Fibroblast of peridontal ligament (primary cell): Measurements from ENCODE around the gene SLC25A11.

Experiments
- DNase-seq: peaks from one replicate; pipeline ENCODE4 v3.0.0-alpha.2; 2010; ENCODE audit errors: extremely low read depth

Gene SLC25A11

GRCh38 chr17:4939796-4940554, at the start of gene SLC25A11, which contains the start of gene RNF167:
Gene SLC25A11, minus strand, starts transcription at chr17:4940046. Its CDS starts 136 bp downstream, at chr17:4939910.
Gene RNF167, plus strand, starts transcription at chr17:4940268. Its CDS starts 642 bp downstream, at chr17:4940910.
- DNase-seq, result peak; percentile 100

- DNase-seq, result peak; percentile 30
Observed at GRCh38 chr17:4987767-4988567, 48.1 kb upstream of the SLC25A11 start.

- peak; percentile 59 for DNase-seq
Observed at GRCh38 chr17:4986951-4987766, 47.3 kb upstream of the SLC25A11 start, which contains the start of gene CAMTA2. Gene CAMTA2, minus strand, starts transcription at chr17:4987675. Its CDS starts 1,453 bp downstream, at chr17:4986222.

GRCh38 chr17:4986403-4986802, 46.6 kb upstream of the SLC25A11 start:
- DNase-seq, result no peak

GRCh38 chr17:4982305-4982704, 42.5 kb upstream of the SLC25A11 start:
- no peak for DNase-seq

- peak; percentile 63 for DNase-seq
Observed at GRCh38 chr17:4980644-4981216, 40.9 kb upstream of the SLC25A11 start.

GRCh38 chr17:4978726-4979125, 38.9 kb upstream of the SLC25A11 start:
- no peak for DNase-seq

GRCh38 chr17:4974115-4974670, 34.3 kb upstream of the SLC25A11 start:
- no peak for DNase-seq

- DNase-seq, result no peak
Observed at GRCh38 chr17:4973256-4974114, 33.6 kb upstream of the SLC25A11 start.

- DNase-seq, result no peak
Observed at GRCh38 chr17:4972752-4973151, 32.9 kb upstream of the SLC25A11 start.

- DNase-seq, result no peak
Observed at GRCh38 chr17:4972322-4972721, 32.5 kb upstream of the SLC25A11 start.

- DNase-seq, result no peak
Observed at GRCh38 chr17:4971826-4972225, 32.0 kb upstream of the SLC25A11 start.

- DNase-seq, result no peak
Observed at GRCh38 chr17:4970273-4970672, 30.4 kb upstream of the SLC25A11 start.

GRCh38 chr17:4969551-4970173, 29.8 kb upstream of the SLC25A11 start:
- peak; percentile 26 for DNase-seq

- DNase-seq, result peak; percentile 96
Observed at GRCh38 chr17:4969047-4969550, 29.3 kb upstream of the SLC25A11 start.

- DNase-seq, result peak; percentile 30
Observed at GRCh38 chr17:4968486-4969046, 28.7 kb upstream of the SLC25A11 start.

- peak; percentile 98 for DNase-seq
Observed at GRCh38 chr17:4967539-4968485, 28.0 kb upstream of the SLC25A11 start, which contains the start of gene SPAG7. Gene SPAG7, minus strand, starts transcription at chr17:4967817. Its CDS starts 13 bp downstream, at chr17:4967804.
